AG04450 (cell line): ENCODE results near the gene SMIM41. TPM values are rescaled to one million over a fixed set of nuclear protein-coding genes. Genes with fewer than 3 reads are reported as not detected.

Experiments used
- CTCF ChIA-PET: fragments of 300-600, 350-600 bp; formaldehyde crosslinking; extraction: SDS; loops from one replicate; lab custom pipeline; 2022; ENCODE audit warnings: antibody characterized with exemption, inconsistent platforms; lab: Charles Lee
- POLR2A ChIA-PET: fragments of 350-600 bp; formaldehyde crosslinking; extraction: SDS; loops from one replicate; lab custom pipeline; 2021; ENCODE audit warnings: antibody characterized with exemption, inconsistent platforms; lab: Yijun Ruan, JAX
- DNase-seq: peaks from one replicate; pipeline ENCODE4 v3.0.0-alpha.2; 2011; ENCODE audit warnings: low read depth, low spot score
- H3K27ac ChIP-seq: one replicate; pipeline ENCODE4 v1.5.1; 2012; ENCODE audit warnings: low read depth, low read length, control low read depth
- H3K27me3 ChIP-seq: one replicate; pipeline ENCODE4 v1.6.0; 2012; ENCODE audit warnings: low read length; ENCODE audit not compliant: control insufficient read depth, insufficient read depth
- H3K4me3 ChIP-seq: 2 replicates; pipeline ENCODE4 v1.5.1; 2011; ENCODE audit warnings: mild to moderate bottlenecking, low read depth, low read length, control low read depth
- H3K9me3 ChIP-seq: 2 replicates; pipeline ENCODE4 v1.5.1; 2012; ENCODE audit warnings: low read length; ENCODE audit not compliant: control insufficient read depth, insufficient read depth
- CTCF ChIP-seq: IDR thresholded peaks from 2 replicates; pipeline ENCODE4 v1.5.1; 2011; ENCODE audit warnings: low read depth, low read length, control low read depth, inconsistent platforms
- polyA plus RNA-seq: library from polyadenylated mRNA; depleted of rRNA; stranded (reverse); fragments of >200 nt; gene quantifications from 2 replicates; pipeline ENCODE4 v1.2.3, GENCODE V29; 2011

The SMIM41 gene
- polyA plus RNA-seq, 1 experiment = not detected

- Histone ChIP-seq H3K4me3 (no peak overlapping the region), H3K27ac (peak overlapping the region; percentile 21)
Measured at GRCh38 chr12:52043386-52044212, 35.9 kb upstream of the SMIM41 start.

DNA sequence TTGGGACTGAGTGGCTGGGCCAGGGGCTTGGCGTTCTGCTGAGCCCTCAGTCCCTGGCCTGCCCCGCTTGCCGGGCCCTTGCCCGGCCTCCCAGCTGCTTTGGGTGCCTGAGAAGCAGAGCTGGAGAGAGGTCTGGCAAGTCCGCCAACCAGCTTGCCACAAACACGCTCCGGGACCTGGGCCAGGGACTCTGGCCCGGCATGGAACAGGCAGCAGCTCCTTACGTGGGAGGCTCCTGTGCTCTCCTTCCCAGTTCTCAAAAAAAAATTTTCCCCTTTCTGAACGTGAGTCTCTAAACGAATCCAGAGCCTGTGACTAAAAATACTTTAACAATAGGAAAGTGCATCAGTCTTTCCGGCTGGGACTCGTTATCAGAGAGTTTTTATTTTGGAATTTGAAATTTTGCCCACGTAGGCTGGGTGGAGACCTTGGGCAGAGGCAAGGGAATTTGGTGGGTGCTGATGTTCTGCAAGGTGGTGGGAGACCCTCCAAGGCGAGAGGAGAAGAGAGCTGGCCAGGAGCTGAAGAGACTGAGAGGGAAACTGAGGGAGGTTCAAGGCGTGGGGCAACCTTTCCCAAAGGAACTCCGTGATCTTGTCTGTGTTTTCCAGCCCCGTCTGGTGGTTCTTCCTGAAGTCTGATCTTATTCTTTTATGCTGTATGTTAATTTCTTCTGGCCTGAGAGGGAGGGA is 35.1 kb upstream of the SMIM41 start:
- Histone ChIP-seq H3K4me3 (no peak overlapping the region), H3K27ac (peak overlapping the region; percentile 21), H3K27me3 (no peaks in the 10 kb centered on the region), H3K9me3 (no peaks in the 10 kb centered on the region)
- ChIA-PET POLR2A (no interaction called here), CTCF (interaction anchor here (0.8 to 3.4 kb wide), 2 partner anchors 19 to 40 kb away, joined by 3 to 24 read pairs; no protein-coding TSS in a partner anchor)
- no peak for TF ChIP-seq CTCF
- no peak for DNase-seq

More at GRCh38 chr12:52043386-52044212, 35.9 kb upstream of the SMIM41 start:
- Histone ChIP-seq H3K27me3 (no peaks in the 10 kb centered on the region), H3K9me3 (no peaks in the 10 kb centered on the region)
- TF ChIP-seq CTCF = no peak
- CTCF ChIA-PET = interaction anchor here (0.8 to 3.4 kb wide), 2 partner anchors 18 to 39 kb away, joined by 3 to 24 read pairs; no protein-coding TSS in a partner anchor
- POLR2A ChIA-PET = interaction anchor here (1.1 kb wide), 1 partner anchor 8 kb away, joined by 5 read pairs; the partner anchor contains the start of gene NR4A1
- DNase-seq = no peak

DNA sequence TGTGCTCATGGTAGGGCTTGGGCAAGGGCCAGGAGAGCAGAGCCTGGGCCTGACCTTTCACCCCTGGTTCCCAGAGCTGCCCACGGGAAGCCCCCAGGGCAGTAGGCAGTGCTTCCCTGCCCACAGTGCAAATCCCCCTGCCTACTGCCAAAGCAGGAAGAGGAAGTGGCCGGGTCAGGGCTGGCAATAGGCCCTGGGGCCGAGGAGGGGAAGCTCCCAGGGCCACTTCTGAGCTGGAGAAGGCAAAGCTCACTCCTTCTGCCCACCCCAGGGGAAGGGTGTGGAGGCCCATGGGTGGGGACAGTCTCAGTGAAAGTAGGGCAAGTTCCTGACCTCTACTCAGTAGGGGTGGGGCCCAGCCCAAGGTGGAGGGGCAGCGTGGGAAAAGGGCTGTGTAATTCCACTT is 33.7 kb upstream of the SMIM41 start:
- no peak for DNase-seq
- Histone ChIP-seq H3K27me3 (no peaks in the 10 kb centered on the region), H3K9me3 (no peaks in the 10 kb centered on the region), H3K27ac (no peak overlapping the region), H3K4me3 (no peak overlapping the region)
- ChIA-PET CTCF (interaction anchor here (0.7 to 3.4 kb wide), 2 partner anchors 20 to 42 kb away, joined by 3 to 24 read pairs; no protein-coding TSS in a partner anchor), POLR2A (no interaction called here)
- TF ChIP-seq CTCF = no peak

- no peaks in the 10 kb centered on the region for H3K9me3 ChIP-seq
- POLR2A ChIA-PET = no interaction called here
- no peak overlapping the region for H3K27ac ChIP-seq
- TF ChIP-seq CTCF = no peak
- H3K27me3 ChIP-seq = no peaks in the 10 kb centered on the region
- no peak overlapping the region for H3K4me3 ChIP-seq
- CTCF ChIA-PET = interaction anchor here (2.8 kb wide), 1 partner anchor 21 kb away, joined by 19 read pairs; no protein-coding TSS in a partner anchor
- no peak for DNase-seq
Measured at GRCh38 chr12:52046859-52047258, 32.6 kb upstream of the SMIM41 start.
